Measurements from ENCODE around the gene HS6ST3.

DNA sequence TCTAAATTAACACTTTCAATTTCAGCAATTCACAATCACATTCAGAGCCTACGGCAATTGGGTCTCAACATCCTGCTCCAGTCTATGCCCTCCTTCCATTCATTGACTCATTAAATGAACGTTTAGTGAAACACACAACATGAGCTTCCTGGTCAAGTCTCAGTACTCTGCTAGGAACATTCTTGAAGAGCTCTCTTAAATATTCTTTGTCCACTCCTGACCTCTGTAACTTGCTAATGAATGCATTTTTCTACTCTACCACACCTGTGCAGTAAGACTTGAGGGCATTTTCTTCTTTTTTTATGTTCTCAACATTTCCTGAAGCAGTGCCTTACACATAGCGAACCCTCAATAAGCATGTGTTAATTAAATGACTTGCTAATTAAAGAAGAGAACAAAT, 735.7 kb downstream of the HS6ST3 start:
- TF ChIP-seq ZKSCAN1 (IDR thresholded peaks at IDR 0.05; ENCODE audit: low read length): no peak
- TF ChIP-seq, protein P1, sequence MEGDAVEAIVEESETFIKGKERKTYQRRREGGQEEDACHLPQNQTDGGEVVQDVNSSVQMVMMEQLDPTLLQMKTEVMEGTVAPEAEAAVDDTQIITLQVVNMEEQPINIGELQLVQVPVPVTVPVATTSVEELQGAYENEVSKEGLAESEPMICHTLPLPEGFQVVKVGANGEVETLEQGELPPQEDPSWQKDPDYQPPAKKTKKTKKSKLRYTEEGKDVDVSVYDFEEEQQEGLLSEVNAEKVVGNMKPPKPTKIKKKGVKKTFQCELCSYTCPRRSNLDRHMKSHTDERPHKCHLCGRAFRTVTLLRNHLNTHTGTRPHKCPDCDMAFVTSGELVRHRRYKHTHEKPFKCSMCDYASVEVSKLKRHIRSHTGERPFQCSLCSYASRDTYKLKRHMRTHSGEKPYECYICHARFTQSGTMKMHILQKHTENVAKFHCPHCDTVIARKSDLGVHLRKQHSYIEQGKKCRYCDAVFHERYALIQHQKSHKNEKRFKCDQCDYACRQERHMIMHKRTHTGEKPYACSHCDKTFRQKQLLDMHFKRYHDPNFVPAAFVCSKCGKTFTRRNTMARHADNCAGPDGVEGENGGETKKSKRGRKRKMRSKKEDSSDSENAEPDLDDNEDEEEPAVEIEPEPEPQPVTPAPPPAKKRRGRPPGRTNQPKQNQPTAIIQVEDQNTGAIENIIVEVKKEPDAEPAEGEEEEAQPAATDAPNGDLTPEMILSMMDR (CRISPR knock-in tag; IDR thresholded peaks at IDR 0.05): no peak
- TF ChIP-seq, protein P2, sequence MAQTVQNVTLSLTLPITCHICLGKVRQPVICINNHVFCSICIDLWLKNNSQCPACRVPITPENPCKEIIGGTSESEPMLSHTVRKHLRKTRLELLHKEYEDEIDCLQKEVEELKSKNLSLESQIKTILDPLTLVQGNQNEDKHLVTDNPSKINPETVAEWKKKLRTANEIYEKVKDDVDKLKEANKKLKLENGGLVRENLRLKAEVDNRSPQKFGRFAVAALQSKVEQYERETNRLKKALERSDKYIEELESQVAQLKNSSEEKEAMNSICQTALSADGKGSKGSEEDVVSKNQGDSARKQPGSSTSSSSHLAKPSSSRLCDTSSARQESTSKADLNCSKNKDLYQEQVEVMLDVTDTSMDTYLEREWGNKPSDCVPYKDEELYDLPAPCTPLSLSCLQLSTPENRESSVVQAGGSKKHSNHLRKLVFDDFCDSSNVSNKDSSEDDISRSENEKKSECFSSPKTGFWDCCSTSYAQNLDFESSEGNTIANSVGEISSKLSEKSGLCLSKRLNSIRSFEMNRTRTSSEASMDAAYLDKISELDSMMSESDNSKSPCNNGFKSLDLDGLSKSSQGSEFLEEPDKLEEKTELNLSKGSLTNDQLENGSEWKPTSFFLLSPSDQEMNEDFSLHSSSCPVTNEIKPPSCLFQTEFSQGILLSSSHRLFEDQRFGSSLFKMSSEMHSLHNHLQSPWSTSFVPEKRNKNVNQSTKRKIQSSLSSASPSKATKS (CRISPR knock-in tag; IDR thresholded peaks at IDR 0.05): no peak
- no peak for TF ChIP-seq POLR2A (IDR thresholded peaks at IDR 0.05; ENCODE audit: insufficient read depth in 1 of 2, low read depth in 2 of 2, low read length in 2 of 2)
- TF ChIP-seq PHF8 (CRISPR knock-in tag; IDR thresholded peaks at IDR 0.05): no peak
- TF ChIP-seq SIN3A (IDR thresholded peaks at IDR 0.05; ENCODE audit: borderline replicate concordance, low read depth, low read length): no peak
